WTC11 (cell line): Measurements from ENCODE around the gene QRSL1. TPM values are rescaled to one million over a fixed set of nuclear protein-coding genes. Genes with fewer than 3 reads are reported as not detected.

ENCODE experiments used
- ATAC-seq: fragments of 200-7000 bp; cut with Tn5 transposase; 2 replicates; pipeline ENCODE4 v1.10.0; 2021; ENCODE audit warnings: mild to moderate bottlenecking, moderate library complexity
- CTCF ChIA-PET: fragments of 300-600 bp; sonication (Branson Sonifier 250); formaldehyde crosslinking; loops from one replicate; lab custom pipeline; 2021; ENCODE audit warnings: antibody characterized with exemption; lab: Charles Lee
- POLR2A ChIA-PET: fragments of 350-600 bp; sonication (Branson Sonifier 250); formaldehyde crosslinking; loops from one replicate; lab custom pipeline; 2021; ENCODE audit warnings: antibody characterized with exemption; lab: Charles Lee
- DNase-seq: peaks from one replicate; pipeline ENCODE4 v3.0.0; 2021; ENCODE audit warnings: low spot score
- H3K27ac Mint-ChIP-seq: 2 replicates; pipeline ENCODE4 v1.8.0; 2021; ENCODE audit warnings: mixed read lengths
- H3K27me3 Mint-ChIP-seq: 2 replicates; pipeline ENCODE4 v1.8.0; 2021; ENCODE audit warnings: low read depth, mild to moderate bottlenecking, moderate library complexity, mixed read lengths
- H3K36me3 Mint-ChIP-seq: 2 replicates; pipeline ENCODE4 v1.8.0; 2021; ENCODE audit warnings: mixed read lengths
- H3K4me1 Mint-ChIP-seq: 2 replicates; pipeline ENCODE4 v1.8.0; 2022; ENCODE audit warnings: mixed read lengths
- H3K4me3 Mint-ChIP-seq: 2 replicates; pipeline ENCODE4 v1.8.0; 2021; ENCODE audit warnings: mild to moderate bottlenecking, moderate library complexity, mixed read lengths
- H3K9me3 Mint-ChIP-seq: 2 replicates; pipeline ENCODE4 v1.8.0; 2021; ENCODE audit warnings: mixed read lengths
- CBFB ChIP-seq: sonication (generic); formaldehyde crosslinking; IDR thresholded peaks from 2 replicates; pipeline ENCODE4 v1.8.1; 2022; ENCODE audit warnings: mild to moderate bottlenecking, low read depth, missing genetic modification reagents
- CREM ChIP-seq: sonication (generic); formaldehyde crosslinking; IDR thresholded peaks from 2 replicates; pipeline ENCODE4 v1.8.1; 2022; ENCODE audit warnings: mild to moderate bottlenecking, missing genetic modification reagents, moderate library complexity
- GRHL2 ChIP-seq: fragments of 250-450 bp; sonication (Bioruptor Pico); IDR thresholded peaks from 2 replicates; pipeline ENCODE4 v1.8.0; 2022; ENCODE audit warnings: mild to moderate bottlenecking, moderate library complexity; ENCODE audit not compliant: insufficient replicate concordance, severe bottlenecking
- HMGA2 ChIP-seq: fragments of 250-450 bp; sonication (Bioruptor Pico); IDR thresholded peaks from 2 replicates; pipeline ENCODE4 v1.4.0; 2021; ENCODE audit warnings: mild to moderate bottlenecking, moderate library complexity
- MXD4 ChIP-seq: fragments of 250-450 bp; sonication (Bioruptor Pico); IDR thresholded peaks from 2 replicates; pipeline ENCODE4 v1.8.0; 2021; ENCODE audit warnings: mild to moderate bottlenecking, moderate library complexity, borderline replicate concordance
- MYBL2 ChIP-seq: sonication (generic); formaldehyde crosslinking; IDR thresholded peaks from 2 replicates; pipeline ENCODE4 v1.8.1; 2023; ENCODE audit warnings: mild to moderate bottlenecking, moderate library complexity, missing genetic modification reagents
- NFYB ChIP-seq: sonication (generic); formaldehyde crosslinking; conservative IDR thresholded peaks from 2 replicates; pipeline ENCODE4 v1.8.0; 2022; ENCODE audit warnings: low read depth, missing genetic modification reagents
- NR1H2 ChIP-seq: sonication (generic); formaldehyde crosslinking; IDR thresholded peaks from 2 replicates; pipeline ENCODE4 v1.9.0; 2021; ENCODE audit warnings: mild to moderate bottlenecking, moderate library complexity, missing genetic modification reagents
- OVOL2 ChIP-seq: fragments of 250-450 bp; sonication (Bioruptor Pico); IDR thresholded peaks from 2 replicates; pipeline ENCODE4 v1.9.0; 2021; ENCODE audit warnings: mild to moderate bottlenecking, borderline replicate concordance
- PRRX2 ChIP-seq: fragments of 250-450 bp; sonication (Bioruptor Pico); IDR thresholded peaks from 2 replicates; pipeline ENCODE4 v1.8.0; 2021; ENCODE audit warnings: mild to moderate bottlenecking
- RORB ChIP-seq: fragments of 250-450 bp; sonication (Bioruptor Pico); IDR thresholded peaks from 2 replicates; pipeline ENCODE4 v1.9.0; 2021; ENCODE audit warnings: mild to moderate bottlenecking
- TEAD1 ChIP-seq: sonication (generic); formaldehyde crosslinking; IDR thresholded peaks from 2 replicates; pipeline ENCODE4 v1.8.0; 2022; ENCODE audit warnings: mild to moderate bottlenecking, missing genetic modification reagents
- TEAD4 ChIP-seq: sonication (generic); formaldehyde crosslinking; IDR thresholded peaks from 2 replicates; pipeline ENCODE4 v1.8.0; 2022; ENCODE audit warnings: mild to moderate bottlenecking, missing genetic modification reagents
- ZNF121 ChIP-seq: sonication (generic); formaldehyde crosslinking; IDR thresholded peaks from 2 replicates; pipeline ENCODE4 v1.8.0; 2023; ENCODE audit warnings: missing genetic modification reagents
- ZNF416 ChIP-seq: fragments of 250-450 bp; sonication (Bioruptor Pico); IDR thresholded peaks from 2 replicates; pipeline ENCODE4 v1.9.0; 2021; ENCODE audit warnings: mild to moderate bottlenecking, inconsistent platforms
- ZNF423 ChIP-seq: fragments of 250-450 bp; sonication (Bioruptor Pico); IDR thresholded peaks from 2 replicates; pipeline ENCODE4 v2.1.2; 2022; ENCODE audit warnings: mild to moderate bottlenecking, moderate library complexity
- total RNA-seq: library from RNA; stranded (reverse); gene quantifications from 3 replicates; pipeline ENCODE4 v1.2.3, GENCODE V29; 2021
- TF ChIP-seq, protein P1 (sequence below): sonication (generic); formaldehyde crosslinking; IDR thresholded peaks from 2 replicates; pipeline ENCODE4 v1.8.0; 2022; ENCODE audit warnings: missing genetic modification reagents
- TF ChIP-seq, protein P2 (sequence below): fragments of 250-450 bp; sonication (Bioruptor Pico); conservative IDR thresholded peaks from 2 replicates; pipeline ENCODE4 v1.9.0; 2021; ENCODE audit warnings: mild to moderate bottlenecking
- TF ChIP-seq, protein P3 (sequence below): fragments of 250-450 bp; sonication (Bioruptor Pico); IDR thresholded peaks from 2 replicates; pipeline ENCODE4 v1.9.0; 2021; ENCODE audit warnings: mild to moderate bottlenecking
- TF ChIP-seq, protein P4 (sequence below): sonication (generic); formaldehyde crosslinking; IDR thresholded peaks from 2 replicates; pipeline ENCODE4 v1.8.0; 2023; ENCODE audit warnings: missing genetic modification reagents, mild to moderate bottlenecking, borderline replicate concordance
- TF ChIP-seq, protein P5 (sequence below): fragments of 250-450 bp; sonication (Bioruptor Pico); IDR thresholded peaks from 2 replicates; pipeline ENCODE4 v2.1.2; 2022; ENCODE audit warnings: mild to moderate bottlenecking, moderate library complexity

The QRSL1 gene
- total RNA-seq, 1 experiment from 2014 or later = 17.7 TPM

DNA sequence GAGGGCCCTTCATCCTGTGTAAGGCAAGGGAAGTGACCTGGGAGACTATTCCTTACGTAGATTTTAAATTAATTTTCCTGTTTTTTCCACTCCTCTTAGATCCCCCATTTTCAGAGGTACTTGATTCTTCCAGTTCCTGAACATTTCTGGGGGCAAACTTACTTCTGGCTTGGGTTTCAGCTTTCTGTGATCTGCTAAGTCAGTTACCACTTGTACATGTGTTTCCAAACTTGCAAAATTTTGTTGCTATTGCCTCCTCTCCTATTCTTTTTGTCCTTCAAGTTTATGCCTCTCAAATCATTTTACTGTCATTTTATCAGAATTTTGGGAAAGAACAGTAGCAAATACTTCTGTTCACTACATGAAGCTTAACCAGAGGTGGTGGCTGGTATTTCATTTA, 81.2 kb downstream of the QRSL1 start (continued):
- TF ChIP-seq GRHL2 (no peak), MXD4 (CRISPR knock-in tag) (no peak), HMGA2 (CRISPR knock-in tag) (no peak), RORB (CRISPR knock-in tag) (no peak), NR1H2 (CRISPR knock-in tag) (no peak)
- TF ChIP-seq, protein P1, sequence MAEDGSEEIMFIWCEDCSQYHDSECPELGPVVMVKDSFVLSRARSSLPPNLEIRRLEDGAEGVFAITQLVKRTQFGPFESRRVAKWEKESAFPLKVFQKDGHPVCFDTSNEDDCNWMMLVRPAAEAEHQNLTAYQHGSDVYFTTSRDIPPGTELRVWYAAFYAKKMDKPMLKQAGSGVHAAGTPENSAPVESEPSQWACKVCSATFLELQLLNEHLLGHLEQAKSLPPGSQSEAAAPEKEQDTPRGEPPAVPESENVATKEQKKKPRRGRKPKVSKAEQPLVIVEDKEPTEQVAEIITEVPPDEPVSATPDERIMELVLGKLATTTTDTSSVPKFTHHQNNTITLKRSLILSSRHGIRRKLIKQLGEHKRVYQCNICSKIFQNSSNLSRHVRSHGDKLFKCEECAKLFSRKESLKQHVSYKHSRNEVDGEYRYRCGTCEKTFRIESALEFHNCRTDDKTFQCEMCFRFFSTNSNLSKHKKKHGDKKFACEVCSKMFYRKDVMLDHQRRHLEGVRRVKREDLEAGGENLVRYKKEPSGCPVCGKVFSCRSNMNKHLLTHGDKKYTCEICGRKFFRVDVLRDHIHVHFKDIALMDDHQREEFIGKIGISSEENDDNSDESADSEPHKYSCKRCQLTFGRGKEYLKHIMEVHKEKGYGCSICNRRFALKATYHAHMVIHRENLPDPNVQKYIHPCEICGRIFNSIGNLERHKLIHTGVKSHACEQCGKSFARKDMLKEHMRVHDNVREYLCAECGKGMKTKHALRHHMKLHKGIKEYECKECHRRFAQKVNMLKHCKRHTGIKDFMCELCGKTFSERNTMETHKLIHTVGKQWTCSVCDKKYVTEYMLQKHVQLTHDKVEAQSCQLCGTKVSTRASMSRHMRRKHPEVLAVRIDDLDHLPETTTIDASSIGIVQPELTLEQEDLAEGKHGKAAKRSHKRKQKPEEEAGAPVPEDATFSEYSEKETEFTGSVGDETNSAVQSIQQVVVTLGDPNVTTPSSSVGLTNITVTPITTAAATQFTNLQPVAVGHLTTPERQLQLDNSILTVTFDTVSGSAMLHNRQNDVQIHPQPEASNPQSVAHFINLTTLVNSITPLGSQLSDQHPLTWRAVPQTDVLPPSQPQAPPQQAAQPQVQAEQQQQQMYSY (CRISPR knock-in tag) = no peak
- TF ChIP-seq, protein P2, sequence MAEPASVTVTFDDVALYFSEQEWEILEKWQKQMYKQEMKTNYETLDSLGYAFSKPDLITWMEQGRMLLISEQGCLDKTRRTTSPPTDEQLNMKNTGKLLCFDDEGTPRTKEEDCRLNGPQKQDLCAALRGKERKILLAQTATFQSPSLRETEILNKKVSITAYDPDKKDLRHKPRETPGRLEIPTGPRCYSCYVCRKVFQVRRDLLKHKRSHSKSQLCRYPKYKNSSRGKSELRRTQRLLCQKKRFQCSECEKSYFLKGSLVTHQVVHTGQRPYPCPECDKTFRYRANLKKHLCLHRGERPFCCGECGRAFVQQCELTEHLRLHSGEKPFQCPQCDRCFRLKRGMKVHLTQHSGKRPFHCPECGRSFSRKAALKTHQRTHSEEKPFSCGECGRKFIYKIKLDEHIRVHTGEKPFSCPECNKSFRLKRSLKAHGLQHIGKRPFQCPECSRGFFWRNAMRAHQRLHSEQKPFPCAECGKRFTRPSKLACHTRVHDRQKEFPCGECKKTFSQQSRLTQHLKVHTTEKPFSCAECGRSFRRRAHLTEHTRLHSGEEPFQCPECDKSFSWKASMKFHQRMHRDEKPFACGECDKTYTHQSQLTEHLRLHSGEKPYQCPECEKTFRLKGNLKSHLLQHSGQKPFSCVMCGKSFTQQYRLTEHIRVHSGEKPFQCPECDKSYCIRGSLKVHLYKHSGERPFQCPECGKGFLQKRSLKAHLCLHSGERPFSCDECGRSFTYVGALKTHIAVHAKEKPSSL (CRISPR knock-in tag) = no peak

DNA sequence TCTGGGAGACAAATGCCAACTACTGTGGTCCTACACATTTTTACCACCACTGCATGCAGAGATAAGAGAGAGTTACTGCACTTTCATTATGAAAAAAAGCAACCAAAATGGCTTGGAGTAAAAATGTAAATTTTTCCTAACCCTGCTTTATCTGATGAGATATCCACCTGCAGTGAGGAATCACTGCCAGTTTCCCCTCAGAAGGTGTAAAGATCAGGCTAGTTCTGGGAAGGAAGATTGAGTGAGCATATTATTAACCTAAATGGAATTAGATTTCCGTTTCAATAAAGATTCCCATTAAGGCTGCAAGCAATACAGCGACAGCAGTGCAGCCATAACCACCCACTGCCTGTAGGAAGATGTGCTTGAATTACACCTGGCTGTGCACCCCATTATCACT, 84.9 kb downstream of the QRSL1 start:
- Mint-ChIP-seq H3K27ac (no peak overlapping the region), H3K9me3 (no peaks in the 10 kb centered on the region), H3K4me3 (no peak overlapping the region), H3K4me1 (peaks cover 44% of the 10 kb centered on the region), H3K36me3 (no peaks in the 10 kb centered on the region), H3K27me3 (no peaks in the 10 kb centered on the region)
- ATAC-seq (no peak), DNase-seq (no peak)
- CTCF ChIA-PET = interaction anchor here (1.0 to 1.1 kb wide), 3 partner anchors 34 to 265 kb away, joined by 3 to 4 read pairs (median 3); no protein-coding TSS in a partner anchor
- POLR2A ChIA-PET = no interaction called here
- TF ChIP-seq PRRX2 (no peak), OVOL2 (CRISPR knock-in tag) (no peak), CBFB (CRISPR knock-in tag) (no peak), ZNF416 (CRISPR knock-in tag) (no peak)
- TF ChIP-seq, protein P3, sequence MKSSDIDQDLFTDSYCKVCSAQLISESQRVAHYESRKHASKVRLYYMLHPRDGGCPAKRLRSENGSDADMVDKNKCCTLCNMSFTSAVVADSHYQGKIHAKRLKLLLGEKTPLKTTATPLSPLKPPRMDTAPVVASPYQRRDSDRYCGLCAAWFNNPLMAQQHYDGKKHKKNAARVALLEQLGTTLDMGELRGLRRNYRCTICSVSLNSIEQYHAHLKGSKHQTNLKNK (CRISPR knock-in tag) = no peak

DNA sequence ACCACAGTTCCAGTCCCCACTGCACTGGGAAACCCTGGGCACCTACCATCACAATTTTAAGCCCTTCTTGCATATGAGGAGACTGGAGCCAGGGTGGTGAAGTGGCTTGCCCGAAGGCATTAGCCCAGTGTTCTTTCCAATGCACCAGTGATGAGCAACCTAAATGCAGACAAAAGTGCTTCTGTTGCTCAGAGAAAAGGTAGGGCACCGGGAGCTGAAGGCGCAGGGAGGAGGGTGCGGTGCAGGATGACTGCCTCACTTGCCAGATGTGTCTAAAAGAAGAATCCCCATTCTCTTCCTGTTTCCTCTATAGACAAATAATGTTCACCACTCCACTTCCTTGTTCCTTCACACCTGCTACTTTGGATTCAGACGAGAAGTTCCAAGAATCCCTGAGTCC, 86.5 kb downstream of the QRSL1 start:
- DNase-seq (no peak), ATAC-seq (no peak)
- ChIA-PET CTCF (interaction anchor here (1.1 kb wide), 1 partner anchor 282 kb away, joined by 5 read pairs; no protein-coding TSS in a partner anchor), POLR2A (interaction anchor here (0.7 kb wide), 1 partner anchor 82 kb away, joined by 3 read pairs; no protein-coding TSS in a partner anchor)
- Mint-ChIP-seq H3K36me3 (no peaks in the 10 kb centered on the region), H3K9me3 (no peaks in the 10 kb centered on the region), H3K27ac (peak overlapping the region; percentile 59; the same call in 1 of the 2 replicates), H3K4me1 (peaks cover 32% of the 10 kb centered on the region), H3K27me3 (no peaks in the 10 kb centered on the region), H3K4me3 (no peak overlapping the region)
- TF ChIP-seq ZNF121 (CRISPR knock-in tag) (no peak), CREM (CRISPR knock-in tag) (no peak), TEAD1 (CRISPR knock-in tag) (no peak), ZNF423 (CRISPR knock-in tag) (no peak), MYBL2 (CRISPR knock-in tag) (no peak), TEAD4 (CRISPR knock-in tag) (no peak), NFYB (no peak)
- TF ChIP-seq, protein P4, sequence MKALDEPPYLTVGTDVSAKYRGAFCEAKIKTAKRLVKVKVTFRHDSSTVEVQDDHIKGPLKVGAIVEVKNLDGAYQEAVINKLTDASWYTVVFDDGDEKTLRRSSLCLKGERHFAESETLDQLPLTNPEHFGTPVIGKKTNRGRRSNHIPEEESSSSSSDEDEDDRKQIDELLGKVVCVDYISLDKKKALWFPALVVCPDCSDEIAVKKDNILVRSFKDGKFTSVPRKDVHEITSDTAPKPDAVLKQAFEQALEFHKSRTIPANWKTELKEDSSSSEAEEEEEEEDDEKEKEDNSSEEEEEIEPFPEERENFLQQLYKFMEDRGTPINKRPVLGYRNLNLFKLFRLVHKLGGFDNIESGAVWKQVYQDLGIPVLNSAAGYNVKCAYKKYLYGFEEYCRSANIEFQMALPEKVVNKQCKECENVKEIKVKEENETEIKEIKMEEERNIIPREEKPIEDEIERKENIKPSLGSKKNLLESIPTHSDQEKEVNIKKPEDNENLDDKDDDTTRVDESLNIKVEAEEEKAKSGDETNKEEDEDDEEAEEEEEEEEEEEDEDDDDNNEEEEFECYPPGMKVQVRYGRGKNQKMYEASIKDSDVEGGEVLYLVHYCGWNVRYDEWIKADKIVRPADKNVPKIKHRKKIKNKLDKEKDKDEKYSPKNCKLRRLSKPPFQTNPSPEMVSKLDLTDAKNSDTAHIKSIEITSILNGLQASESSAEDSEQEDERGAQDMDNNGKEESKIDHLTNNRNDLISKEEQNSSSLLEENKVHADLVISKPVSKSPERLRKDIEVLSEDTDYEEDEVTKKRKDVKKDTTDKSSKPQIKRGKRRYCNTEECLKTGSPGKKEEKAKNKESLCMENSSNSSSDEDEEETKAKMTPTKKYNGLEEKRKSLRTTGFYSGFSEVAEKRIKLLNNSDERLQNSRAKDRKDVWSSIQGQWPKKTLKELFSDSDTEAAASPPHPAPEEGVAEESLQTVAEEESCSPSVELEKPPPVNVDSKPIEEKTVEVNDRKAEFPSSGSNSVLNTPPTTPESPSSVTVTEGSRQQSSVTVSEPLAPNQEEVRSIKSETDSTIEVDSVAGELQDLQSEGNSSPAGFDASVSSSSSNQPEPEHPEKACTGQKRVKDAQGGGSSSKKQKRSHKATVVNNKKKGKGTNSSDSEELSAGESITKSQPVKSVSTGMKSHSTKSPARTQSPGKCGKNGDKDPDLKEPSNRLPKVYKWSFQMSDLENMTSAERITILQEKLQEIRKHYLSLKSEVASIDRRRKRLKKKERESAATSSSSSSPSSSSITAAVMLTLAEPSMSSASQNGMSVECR = no peak
- TF ChIP-seq, protein P5, sequence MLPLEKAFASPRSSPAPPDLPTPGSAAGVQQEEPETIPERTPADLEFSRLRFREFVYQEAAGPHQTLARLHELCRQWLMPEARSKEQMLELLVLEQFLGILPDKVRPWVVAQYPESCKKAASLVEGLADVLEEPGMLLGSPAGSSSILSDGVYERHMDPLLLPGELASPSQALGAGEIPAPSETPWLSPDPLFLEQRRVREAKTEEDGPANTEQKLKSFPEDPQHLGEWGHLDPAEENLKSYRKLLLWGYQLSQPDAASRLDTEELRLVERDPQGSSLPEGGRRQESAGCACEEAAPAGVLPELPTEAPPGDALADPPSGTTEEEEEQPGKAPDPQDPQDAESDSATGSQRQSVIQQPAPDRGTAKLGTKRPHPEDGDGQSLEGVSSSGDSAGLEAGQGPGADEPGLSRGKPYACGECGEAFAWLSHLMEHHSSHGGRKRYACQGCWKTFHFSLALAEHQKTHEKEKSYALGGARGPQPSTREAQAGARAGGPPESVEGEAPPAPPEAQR = no peak
